ENCODE measurements around the gene ZNF48.
A peak's percentile ranks its signal among the peaks of the same experiment; 100 is the strongest.

ZNF48 gene

GRCh38 chr16:30358990-30359870 lies 36.0 kb upstream of the ZNF48 start:
- DNase-seq, result no peak

DNA sequence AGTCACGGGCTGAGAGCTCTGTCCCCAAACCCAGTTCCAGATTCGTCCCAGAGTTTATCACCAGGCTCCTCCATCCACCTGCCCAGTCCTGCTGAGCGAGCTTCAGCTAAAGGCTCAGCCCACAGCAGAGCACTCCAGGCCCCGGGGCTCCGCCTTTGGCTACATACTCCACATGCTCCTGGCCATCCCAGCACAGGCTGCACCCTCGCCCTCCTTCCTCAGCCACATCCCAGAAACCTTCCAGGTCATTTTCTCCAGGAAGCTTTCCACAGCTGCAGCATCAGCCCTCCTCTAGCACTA lies 35.4 kb upstream of the ZNF48 start:
- DNase-seq, result no peak

DNA sequence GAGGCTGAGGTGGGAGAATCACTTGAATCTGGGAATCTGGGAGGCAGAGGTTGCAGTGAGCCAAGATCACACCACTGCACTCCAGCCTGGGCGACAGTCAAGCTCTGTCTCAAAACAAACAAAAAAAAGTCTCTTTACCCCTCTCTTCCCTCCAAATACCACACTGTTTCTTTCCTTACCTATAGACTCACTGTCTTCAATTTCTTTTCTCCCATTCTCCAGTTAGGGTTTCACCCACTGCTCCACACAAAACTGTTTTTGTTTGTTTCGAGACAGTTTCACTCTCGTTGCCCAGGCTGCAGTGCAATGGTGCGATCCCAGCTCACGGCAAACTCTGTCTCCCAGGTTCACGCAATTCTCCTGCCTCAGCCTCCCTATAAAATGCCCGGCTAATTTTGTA lies 34.0 kb upstream of the ZNF48 start:
- DNase-seq, result no peak

- DNase-seq, result no peak
Measured at GRCh38 chr16:30365200-30365599, 30.0 kb upstream of the ZNF48 start.

DNA sequence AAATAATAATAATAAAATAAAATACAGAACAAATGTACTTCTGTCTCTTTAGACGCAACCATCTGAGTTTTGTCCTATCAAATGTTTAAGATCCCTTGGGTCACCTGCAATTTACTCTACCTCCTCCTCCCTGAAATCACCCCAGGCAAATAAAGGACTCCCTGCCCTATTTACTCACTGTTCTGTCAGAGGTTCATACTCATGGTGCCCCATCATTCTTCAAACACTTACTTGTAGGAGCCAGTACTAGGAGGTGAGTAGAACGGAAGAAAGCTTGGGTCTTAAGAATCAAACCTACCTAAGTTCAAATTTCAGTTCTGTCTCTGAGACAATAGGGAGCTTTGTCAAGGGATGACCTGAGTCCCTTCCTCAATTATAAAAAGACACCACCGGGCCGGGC lies 28.7 kb upstream of the ZNF48 start:
- DNase-seq, result no peak

DNA sequence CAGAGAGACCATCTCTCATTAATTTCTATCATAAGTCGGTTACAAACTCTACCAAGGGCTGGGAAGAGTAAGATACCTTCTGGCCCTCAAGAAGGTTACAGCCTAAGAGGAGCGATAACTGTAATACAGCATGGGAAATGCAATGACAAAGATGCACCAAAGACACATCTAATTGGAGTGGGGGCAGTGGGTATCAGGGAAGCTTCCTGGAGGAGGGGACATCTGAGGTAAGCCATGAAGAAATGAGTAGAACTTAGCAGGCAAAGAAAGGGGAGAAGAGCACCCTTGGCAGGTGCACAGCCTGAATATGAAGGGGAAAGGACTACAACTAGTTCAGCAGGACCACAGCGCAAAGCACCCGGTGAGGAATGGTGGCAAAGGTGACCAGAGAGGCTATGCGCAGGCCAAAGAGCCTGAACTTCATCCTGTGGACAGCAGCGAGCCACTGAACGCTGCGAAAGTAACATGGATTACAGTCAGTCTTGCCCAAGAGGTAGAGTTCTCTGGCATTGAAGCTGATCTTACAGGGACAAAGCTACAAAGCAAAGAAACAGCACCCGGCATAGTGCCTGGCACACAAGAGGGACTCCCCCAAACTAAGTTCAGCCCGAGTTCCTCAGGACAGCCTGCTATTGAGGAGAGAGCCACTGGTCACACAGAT lies 27.7 kb upstream of the ZNF48 start:
- no peak for DNase-seq

GRCh38 chr16:30368122-30368791 lies 27.0 kb upstream of the ZNF48 start:
- no peak for DNase-seq

DNA sequence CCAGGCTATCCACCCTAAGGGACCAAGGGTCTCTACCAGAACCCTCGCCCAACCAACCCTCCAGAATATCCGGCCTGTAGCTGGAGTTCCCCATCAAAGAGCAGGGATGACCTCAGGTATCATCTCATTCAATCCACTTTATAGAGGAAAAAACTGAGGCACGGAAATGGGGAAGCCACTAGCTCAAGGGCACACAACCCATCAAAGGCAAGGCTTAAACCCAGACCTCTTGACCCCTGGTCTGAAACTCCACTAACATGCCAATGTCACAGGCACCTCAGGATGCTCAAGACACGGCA lies 26.5 kb upstream of the ZNF48 start:
- no peak for DNase-seq

- DNase-seq, result no peak
Measured at GRCh38 chr16:30369091-30369937, 25.9 kb upstream of the ZNF48 start.

- no peak for DNase-seq
Measured at GRCh38 chr16:30369938-30370455, 25.2 kb upstream of the ZNF48 start.

DNA sequence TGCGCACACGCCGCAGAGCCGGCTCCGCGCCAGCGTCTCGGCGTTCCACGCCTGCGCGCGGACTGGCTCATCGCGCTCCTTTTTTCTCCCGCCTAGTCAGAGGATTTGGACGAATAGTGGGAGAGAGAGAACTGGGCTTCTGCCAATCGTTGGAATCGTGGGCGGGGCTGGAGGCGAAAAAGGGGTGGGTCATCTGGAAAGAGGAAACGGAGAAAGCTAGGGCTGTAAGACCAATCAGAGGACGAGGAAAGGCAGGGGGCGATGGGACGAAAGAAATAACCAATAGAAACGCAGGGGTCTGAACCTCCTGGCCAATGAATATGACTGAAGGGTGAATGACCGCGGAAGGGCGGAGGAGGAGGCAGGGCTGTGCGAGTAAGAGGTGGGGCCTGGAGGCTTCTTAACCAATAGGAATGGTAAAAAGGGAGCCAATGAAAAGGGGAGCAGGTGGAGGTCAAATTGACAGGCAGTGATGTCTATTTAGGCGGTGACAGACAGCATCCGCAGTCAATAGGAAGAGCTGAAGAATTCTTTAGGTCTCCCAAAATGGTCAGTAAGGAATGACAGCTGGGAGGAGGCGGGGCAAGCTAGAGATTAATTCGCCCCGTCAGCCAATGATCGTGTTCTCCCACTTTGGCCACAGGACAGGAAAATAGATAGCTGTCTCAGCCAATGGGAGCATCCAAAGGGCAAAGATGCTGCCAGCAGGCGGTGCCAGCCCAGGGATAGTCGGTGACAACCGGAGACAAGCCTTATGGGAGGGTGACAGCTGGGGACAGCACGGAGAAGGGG lies 24.6 kb upstream of the ZNF48 start, which contains the start of gene TBC1D10B:
Gene TBC1D10B (minus strand): TSS at position 39 of the 792 bp plus-strand sequence. CDS start 311 bp downstream, outside the sequence.
- peak; percentile 100 for DNase-seq

- no peak for DNase-seq
Measured at GRCh38 chr16:30371248-30371816, 23.9 kb upstream of the ZNF48 start.

- no peak for DNase-seq
Measured at GRCh38 chr16:30372038-30372712, 23.0 kb upstream of the ZNF48 start.

GRCh38 chr16:30372725-30373124 lies 22.5 kb upstream of the ZNF48 start:
- no peak for DNase-seq

- DNase-seq, result no peak
Measured at GRCh38 chr16:30374538-30374937, 20.7 kb upstream of the ZNF48 start, which contains the start of gene MYL11. Gene MYL11 (plus strand): TSS chr16:30374802. CDS start chr16:30374858, 56 bp downstream.

GRCh38 chr16:30375864-30376263 lies 19.4 kb upstream of the ZNF48 start:
- DNase-seq, result no peak

- no peak for DNase-seq
Measured at GRCh38 chr16:30376461-30376902, 18.7 kb upstream of the ZNF48 start.

DNA sequence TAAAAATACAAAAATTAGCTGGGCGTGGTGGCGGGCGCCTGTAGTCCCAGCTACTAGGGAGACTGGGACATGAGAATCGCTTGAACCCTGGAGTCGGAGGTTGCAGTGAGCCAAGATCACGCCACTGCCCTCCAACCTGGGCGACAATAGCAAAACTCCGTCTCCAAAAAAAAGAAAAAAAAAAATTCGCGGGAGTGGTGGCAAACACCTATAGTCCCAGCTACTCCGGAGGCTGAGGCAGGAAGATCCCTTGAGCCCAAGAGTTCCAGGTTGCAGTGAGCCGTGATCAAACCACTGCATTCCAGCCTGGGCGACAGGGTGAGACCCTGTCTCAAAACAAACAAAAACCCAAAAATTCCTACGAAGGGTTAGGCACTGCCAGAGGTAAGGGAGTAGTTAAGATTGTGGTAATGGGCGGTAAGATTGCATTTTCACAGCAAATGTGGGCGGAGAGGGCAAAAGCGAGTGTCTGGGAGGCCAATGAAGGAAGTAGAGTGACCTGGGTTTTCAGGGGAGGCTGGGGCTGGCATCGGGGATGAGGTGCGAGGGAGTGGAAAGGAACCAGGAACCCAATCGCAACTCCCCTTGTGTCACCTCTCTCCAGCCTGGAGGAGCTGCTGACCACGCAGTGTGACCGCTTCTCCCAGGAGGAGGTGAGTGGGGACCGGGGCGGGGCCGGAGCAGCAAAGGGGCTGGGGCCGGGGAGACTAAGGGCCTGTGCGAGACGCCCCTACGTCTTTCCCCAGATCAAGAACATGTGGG lies 18.0 kb upstream of the ZNF48 start:
- DNase-seq, result no peak

GRCh38 chr16:30377812-30378235 lies 17.4 kb upstream of the ZNF48 start:
- DNase-seq, result peak; percentile 83

Measured in KG1 (cell line).